GM18861 (cell line): ENCODE measurements around the gene TMEFF1.
"Not testable (repeated sequence)": the region's sequence is repeated elsewhere in the genome, so short reads cannot be mapped to it uniquely, and the experiment has no call there.

Experiments
- ATAC-seq: cut with Tn5 transposase; IDR thresholded peaks from one replicate; pipeline ENCODE4 v1.9.1; 2021; ENCODE audit not compliant: unreplicated experiment

TMEFF1 gene, protein sequence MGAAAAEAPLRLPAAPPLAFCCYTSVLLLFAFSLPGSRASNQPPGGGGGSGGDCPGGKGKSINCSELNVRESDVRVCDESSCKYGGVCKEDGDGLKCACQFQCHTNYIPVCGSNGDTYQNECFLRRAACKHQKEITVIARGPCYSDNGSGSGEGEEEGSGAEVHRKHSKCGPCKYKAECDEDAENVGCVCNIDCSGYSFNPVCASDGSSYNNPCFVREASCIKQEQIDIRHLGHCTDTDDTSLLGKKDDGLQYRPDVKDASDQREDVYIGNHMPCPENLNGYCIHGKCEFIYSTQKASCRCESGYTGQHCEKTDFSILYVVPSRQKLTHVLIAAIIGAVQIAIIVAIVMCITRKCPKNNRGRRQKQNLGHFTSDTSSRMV

DNA sequence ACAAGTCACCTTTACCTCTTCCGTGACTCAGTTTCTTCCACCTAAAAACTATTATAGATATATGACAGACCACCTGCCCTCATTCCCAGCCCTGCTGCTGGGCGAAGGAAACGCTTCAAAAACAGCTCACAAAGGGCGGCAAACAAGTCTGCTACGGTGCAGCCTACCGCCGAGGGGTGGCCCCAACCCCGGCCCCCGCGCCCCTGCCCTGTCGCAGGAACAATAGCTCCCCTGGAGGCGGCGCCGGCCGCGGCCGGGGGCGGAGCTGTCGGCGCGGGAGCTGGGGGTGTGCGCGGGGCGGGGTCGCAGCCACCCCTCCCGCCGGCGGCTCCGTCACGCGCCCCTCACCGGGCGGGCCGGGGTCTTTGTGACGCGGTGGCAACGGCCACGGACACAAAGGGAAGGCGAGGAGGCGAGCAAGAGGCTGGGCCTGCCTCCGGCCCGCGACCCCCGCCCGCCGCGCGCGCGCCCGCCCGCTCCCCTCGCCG, at the start of gene TMEFF1:
Gene TMEFF1, plus strand, starts transcription at position 362 of the 488 bp plus-strand sequence. CDS start 396 bp downstream, outside the sequence.
- ATAC-seq: peak; percentile 21

DNA sequence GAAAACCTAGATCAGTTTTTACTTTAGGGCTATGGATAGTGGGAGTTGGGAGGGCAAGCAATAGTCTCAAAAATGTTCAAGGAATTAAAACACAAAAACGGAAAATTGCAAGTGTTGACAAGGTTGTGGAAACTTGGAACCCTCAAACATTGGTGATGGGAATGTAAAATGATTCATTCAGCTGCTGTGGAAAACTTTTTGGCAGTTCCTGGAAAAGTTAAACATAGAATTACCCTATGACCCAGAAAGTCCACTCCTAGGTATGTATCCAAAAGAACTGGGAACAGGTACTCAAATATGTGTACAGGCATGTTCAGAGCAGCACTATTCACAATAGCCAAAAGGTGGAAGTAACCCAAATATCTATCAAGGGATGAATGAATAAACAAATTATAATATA, 47.2 kb upstream of the TMEFF1 start:
- no peak for ATAC-seq

DNA sequence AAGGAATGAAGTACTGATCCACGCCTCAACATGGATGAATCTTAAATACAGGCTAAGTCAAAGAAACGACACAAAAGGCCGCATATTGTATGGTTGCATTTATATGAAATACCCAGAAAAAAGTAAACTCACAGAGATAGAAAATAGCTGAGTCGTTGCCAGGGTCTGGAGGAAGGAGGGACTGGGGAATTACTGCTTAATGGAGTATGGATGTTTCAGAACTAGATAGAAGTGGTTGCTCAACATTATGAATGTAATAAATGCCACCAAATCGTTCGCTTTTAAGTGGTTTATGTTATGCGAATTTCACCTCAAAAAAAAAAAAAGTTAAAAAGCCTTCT, 46.8 kb upstream of the TMEFF1 start:
- ATAC-seq: no peak

DNA sequence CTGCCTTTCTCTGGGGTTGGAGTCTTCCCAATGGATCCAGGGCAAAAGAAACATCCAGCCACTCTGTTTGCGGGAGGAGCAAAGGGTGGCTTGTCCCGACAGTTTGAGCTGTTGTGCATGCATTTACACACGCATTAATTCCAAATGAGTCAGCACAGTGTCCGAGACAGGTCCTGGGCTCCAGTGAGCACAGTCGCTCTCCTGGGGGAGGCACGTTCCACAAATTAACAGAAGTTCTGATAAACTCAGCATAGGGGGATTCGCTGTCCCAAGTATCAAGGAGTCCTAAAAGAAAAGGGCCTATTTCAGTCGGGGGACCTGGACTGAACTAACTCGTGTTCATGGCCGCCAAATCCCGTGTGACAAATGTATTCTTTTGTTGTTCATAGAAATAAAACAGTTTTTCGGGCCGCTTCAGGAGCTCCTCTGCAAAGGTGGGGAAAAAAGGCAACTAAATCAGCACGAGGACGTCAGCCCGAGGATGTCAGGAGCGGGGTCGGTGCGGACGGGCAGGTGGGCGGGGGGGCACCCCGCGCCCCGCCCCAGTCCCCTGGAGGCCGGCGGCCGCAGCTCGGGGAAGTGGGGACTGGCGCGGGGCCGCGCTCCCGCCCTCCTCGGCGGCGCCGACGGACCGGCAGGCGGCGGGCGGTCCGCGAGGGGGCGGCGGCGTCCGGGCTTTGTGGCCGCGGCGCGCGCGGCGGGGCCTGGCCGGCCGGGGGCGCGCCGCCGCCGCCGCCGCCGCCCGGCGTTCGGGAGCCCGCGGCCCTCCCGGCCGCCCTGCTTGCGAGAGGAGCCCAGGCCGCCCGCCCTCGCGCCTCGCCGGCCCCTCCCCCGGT, 46.2 kb upstream of the TMEFF1 start, which contains the start of gene MSANTD3:
Gene MSANTD3, plus strand, starts transcription at position 614 of the 836 bp plus-strand sequence. CDS start 14,796 bp downstream, outside the sequence.
- peak; percentile 64 for ATAC-seq

DNA sequence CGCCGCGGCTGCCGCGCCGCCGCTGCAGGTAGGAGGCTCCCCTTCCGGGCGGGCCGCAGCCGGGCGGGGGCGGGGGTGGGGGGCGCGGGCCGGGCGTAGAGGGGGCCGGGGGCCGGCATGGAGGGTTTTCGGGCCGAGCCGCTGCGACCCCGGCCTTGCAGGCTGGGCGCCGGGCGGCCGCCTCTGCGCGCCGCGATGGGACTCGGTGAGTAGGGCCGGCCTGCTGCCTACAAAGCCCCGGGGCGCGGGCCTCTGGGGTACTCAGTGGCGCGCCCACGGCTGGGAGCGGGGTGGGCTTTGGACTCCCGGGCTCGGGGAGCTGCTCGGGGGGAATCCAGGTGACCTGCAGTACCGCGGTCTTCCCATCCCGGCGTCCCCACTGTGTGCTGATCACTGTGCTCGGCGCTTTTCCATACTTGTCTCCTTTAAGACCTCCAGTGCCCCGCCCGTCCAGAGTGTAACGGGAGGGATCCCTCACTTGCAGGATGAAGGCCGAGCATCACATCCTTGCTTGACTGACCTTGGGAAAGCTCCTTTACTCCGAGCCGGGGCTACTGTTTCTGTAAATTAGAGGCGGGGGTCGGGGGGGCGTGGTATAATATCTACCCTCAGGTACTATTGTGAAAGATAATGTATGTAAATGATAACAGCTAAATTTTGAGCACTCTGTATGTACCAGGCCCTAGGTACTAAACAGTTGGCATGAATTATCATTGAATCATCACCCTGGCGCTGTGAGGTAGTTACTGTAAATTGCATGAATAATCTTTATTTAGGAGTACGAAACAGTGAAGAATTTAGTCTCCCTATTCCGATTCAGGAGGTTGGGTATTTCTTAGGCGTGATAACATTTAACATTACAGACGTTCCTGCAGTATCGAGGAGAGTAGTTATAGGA, 45.3 kb upstream of the TMEFF1 start:
- ATAC-seq: peak; percentile 33

DNA sequence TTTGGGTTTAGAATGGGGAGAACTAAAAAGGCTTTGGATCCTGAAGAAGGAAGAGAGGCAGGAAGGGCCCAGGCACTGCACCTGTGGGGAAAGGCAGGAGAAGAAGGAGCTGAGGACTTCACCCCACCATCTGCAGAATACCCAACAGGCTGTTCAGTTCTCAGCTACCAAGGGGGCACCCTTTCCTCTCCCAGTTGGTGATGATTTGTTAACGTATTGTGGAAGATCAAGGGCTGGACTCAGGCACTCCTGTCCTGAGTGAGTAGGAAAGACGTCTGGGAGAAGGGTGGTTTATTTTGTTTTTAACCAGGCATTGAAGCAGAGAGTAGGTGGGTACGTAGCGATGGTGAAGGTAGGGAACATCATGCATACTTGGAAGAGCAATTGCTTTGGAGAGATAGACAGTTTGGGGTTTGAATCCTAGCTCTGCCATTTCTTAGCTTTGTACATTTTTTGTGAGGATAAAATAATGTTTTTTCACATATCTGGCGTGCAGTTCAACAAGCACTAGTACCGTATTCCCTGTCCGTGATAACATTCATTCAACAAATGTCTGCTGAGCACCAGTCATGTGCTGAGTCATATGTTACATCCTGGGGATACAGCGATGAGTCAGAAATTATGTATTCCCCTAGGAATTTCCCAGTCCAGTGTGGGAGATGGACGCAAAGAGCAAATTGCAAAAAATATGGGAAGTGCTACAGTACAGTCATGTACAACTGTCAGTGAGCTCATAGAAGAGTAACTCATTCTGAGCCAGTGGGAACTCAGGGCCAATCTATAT, 43.9 kb upstream of the TMEFF1 start:
- ATAC-seq: no peak

DNA sequence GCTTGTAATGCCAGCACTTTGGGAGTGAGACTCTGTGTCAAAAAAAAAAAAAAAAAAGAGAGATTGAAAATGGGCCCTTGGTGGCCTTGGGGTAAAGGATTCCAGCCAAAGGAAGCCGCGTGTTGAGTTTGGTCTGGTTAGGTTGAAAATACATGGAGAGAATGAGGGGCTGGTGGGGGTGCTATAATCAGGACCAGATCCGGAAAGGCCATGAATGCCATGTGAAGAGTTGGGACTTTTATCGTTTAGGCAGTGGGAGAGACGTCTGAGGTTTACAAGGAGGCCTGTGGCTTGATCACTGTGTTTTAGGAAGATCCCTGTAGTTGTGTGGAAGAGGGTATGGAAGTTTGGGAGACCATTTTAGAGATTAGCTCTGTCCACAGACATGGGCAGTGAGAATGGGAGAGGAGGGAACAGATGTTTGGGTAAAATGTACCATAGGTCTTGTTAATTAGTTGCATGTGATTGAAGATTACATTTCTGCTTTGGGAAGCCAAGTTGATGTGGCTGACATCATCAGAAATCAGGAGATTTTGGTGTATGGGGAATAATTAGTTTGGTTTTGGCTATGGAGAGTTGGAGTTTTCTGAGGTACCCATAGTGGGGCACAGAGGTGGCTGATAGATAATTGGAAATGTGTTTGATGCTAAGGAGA, 42.5 kb upstream of the TMEFF1 start:
- no peak for ATAC-seq

DNA sequence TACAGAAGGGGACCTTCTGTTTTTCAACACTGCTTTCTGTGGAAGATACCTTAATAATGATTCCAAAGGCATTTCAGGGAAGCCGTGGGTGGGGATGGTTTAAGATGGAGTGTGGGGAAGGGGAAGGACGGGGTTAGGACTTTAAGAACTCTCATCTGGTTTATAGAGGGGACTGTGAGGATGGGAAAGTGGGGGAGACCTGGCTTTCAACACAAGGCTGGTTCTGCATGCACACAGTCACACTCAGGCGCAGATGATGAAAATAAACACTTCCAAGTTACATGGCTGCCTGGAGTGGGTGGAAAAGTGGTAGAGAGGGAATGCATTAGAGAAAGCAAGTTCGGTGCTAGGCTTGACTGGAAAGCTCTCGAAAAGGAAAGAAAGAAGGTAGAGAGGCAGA, 41.1 kb upstream of the TMEFF1 start:
- ATAC-seq: no peak

DNA sequence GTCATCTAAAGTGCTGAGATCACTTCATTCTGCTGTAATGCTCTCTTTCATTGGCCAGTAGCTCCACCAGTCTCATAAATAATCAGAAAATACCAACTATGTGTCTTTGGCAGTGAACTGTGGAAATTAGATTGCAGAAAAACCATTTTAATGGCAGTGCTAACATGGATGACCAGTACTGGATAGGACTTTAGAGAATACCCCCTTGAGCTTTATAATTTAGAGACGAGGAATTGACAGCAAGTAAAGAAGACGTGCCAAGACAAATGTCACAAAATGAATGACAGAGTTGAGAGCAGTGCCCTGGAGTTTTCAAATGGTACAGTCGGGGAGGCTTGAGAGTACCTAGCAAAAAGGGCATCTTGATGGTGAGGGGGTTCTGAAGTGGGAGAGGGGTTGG, 40.2 kb upstream of the TMEFF1 start:
- ATAC-seq: no peak

DNA sequence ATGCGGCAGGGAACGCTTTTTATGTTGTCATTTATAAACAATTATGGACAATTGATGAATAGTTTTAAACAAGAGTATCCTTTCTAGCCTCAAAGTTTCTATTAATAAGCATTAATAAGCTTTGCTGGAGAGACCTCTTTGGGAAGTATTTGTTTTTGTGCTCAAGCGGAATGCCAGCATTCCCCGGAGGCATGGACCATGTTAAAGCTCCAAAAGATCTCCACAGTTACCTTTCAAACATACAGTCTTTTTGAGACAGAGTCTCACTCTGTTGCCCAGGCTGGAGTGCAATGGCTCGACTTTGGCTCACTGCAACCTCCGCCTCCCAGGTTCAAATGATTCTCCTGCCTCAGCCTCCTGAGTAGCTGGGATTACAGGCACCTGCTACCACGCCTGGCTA, 36.4 kb upstream of the TMEFF1 start:
- ATAC-seq: no peak

DNA sequence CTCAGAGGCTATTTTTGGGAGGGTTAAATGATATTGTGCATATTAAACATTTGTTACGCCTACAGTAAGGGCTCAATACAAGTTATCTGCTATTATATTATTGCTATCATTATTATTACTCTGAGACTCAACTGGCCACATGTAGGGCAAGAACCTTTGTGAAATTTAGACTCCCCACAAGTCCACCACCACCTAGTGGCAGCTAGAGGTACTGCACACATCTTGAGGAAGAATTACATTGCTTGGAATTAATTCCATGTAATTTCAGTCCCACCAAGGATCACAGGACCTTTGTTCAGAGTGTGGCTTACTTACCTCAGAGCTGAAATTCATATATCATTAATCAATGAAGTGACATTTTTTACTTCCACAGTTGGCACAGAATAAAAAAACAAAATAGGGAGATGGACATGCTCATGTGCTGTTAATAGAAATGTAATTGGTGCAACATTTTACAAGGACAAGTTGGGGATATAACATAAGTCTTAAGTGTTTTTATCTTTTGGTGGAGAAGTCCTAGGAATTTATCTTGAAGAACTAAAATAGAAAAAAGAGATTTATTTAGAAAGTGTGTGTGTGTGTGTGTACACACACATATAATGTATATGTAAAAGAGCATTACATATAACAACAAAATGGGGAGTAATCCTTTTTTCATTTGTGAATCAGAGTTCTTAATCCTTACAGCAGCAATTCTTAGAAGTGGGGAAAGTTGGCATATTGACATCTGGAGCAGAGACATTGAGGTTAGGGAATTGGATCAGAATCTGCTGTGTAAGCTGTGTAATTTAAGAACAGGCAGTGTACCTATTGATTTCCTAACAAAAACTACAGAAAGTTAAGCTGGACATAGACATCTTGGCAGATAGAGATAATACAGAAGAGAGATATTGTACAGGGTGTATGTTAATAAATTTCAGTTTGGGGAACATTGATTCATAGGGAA, 34.8 kb upstream of the TMEFF1 start:
- peak; percentile 80 for ATAC-seq

DNA sequence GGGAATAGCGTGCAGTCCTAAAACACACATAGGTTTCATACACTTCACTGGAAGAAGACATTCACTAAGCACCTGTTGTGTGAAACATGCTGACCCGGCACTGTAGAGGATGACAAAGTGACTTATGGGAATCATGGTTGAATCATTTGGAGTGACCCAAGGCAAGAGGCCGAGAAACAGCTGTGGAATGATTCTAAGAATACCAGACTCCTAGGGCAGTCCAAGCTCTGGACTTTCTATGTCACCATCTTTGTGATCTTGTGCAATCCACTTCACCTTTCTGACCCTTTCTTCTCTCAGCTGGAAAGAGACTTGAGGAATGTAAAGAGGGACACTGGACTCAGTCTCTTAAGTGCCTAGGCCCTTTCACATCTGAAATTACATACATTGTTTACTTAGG, 32.9 kb upstream of the TMEFF1 start:
- no peak for ATAC-seq

DNA sequence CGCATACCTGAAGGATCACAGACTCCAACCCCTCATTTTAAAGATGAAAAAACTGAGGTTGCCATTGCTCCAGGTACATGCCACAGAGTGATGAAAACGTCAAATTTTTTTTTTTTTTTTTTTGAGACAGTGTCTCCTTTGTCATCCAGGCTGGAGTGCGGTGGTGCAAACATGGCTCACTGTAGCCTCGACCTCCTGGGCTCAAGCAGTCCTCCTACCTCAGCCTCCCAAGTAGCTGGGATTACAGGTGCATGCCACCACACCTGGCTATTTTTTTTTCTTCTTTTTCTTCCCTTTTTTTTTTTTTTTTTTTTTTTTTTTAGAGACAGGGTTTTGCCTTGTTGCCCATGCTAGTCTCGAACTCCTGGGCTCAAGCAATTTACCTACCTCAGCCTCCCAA, 32.5 kb upstream of the TMEFF1 start:
- not testable (repeated sequence) for ATAC-seq

DNA sequence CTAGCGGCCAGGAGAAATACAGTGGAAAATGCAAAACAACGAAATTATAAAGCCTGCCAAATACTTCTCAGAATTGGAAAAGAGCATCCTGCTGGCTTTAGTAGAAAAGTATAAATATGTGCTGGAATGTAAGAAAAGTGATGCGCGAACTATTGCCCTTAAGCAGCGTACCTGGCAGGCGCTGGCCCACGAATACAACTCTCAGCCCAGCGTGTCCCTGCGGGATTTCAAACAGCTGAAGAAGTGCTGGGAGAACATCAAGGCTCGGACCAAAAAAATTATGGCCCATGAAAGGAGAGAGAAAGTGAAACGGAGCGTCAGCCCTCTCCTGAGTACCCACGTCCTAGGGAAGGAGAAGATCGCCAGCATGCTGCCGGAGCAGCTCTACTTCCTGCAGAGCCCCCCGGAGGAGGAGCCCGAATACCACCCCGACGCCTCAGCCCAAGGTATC, 31.0 kb upstream of the TMEFF1 start:
- ATAC-seq: no peak

DNA sequence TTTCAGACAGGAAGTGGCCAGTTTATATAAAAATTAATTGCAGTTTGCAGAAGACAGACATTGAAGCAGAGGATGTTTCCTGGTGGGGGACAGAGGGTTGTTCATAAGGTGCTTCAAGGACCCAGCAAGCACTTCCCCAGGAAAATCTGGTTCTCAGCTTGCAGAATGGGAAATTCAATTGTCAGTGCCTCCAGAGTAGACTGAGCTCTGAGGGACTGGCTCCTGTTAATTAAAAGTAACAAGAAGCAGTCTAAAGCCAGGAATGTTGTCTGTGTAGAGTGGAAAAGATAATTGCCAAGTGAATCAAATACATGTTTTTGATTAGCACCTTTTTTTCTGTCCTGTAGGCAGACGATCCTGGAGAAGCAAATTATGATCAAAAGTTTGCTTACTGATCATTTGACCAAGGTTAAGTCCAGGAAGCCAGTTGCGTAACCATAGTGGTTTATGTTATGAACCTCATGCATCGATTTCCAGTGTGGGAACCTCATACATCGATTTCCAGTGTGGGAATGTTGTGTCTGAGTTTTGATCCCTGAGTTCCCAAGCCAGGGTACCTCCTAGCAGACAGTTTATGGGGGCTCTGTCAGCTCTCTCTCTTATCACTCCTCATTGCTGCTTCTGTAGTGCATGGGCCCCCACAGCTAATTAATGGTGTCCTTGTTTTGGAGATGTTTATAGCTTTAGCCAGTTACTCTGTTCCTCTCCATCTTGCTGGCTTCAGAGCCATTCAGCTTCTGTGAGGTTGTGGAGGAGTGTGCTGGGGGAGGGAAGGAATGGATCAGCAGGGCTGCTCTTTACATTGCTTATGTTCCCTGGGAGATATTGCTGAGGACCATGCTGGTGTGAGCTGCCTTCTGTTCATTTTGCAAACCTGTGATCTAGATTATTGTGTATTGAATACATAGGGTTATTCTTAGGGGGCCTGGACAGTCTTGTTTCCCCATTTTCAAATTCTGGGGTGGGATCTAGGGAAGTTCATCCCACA, 28.9 kb upstream of the TMEFF1 start:
- ATAC-seq: no peak

DNA sequence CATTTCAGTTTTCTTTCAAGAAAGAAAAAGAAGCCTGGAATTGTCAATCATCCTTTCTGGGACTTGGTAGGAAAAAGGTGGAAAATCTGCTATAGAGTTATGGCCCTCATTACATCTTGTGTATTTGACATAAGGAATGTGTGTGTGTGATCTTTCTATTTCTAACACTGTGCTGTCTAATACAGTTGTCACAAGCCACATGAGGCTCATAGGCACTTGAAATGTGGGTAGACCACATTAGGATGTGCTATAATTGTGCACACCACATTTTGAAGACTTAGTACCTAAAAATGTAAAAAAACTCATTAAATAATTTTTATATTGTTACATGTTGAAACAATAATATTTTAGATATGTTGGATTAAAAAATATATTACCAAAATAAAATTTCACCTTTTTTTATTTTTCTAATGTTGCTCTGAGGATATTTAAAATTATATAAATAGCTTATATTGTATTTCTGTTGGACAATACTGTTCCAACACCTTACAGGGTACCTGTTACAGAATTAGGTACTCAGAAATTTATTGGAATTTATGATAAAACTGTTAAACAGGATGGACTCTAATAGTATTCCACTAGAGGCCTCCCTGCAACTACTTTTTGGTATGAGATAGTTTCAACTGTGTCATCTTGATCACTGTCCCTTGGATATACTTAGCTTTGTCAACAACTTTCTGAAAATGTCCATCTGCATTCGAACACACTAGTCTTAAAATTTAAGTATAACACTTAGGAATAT, 27.6 kb upstream of the TMEFF1 start:
- no peak for ATAC-seq
